Measurements from ENCODE around the gene CFAP53. TPM values are rescaled to one million over a fixed set of nuclear protein-coding genes. Genes with fewer than 3 reads are reported as not detected.
A peak's percentile ranks its signal among the peaks of the same experiment; 100 is the strongest.

Gene CFAP53
- total and polyA plus RNA-seq, 2 of the 13 experiments (the other 11 are each of a cell fraction or from before 2014, with no cell fraction given): 0.05 to 0.07 TPM

DNA sequence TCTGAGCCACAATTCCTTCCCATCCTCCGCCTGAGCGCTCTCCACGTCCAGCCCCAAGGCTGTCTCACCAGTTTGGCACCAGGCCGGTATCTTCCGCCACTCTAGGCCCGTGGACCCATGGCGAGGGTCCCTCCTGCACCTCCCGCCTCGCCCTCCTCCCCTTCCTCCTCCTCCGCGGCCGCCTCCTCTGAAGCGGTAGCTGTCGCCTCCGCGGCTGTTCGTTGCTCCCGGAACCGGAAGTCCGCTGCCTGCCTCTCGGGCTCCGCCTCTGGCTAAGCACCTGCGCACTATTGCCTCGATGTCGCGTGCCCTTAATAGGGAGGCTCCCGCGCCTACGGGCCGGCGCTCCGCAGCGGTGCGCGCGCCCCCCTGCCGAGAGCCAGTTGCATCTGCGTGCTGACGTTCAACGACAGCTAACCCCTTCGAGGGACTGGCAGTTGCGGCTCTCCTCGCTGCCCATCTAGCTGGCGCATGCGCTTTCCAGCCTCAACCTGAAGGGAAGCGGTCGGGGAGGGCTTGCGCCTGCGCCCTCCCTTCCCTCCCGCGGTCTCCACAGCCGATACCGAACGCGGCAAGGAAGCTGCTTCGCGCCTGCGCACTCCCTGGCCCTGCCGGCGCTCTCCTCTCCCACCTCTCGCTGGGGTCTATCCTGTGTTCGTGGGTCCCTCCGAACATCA, 15.1 kb upstream of the CFAP53 start, which contains the start of gene MBD1 (continued):
- TF ChIP-seq NONO (IDR thresholded peaks at IDR 0.05): no peak
- TF ChIP-seq NONO (CRISPR knock-in tag; conservative IDR thresholded peaks at IDR 0.05): peak; percentile 90
- no peak for TF ChIP-seq TRIM24 (CRISPR knock-in tag; IDR thresholded peaks at IDR 0.05)
- TF ChIP-seq PCBP1 (IDR thresholded peaks at IDR 0.05; ENCODE audit: borderline replicate concordance, low read depth, low read length): 0 out of 2 replicates have a peak, but pooled peaks have one; percentile 16
- no peak for TF ChIP-seq ATF7 (IDR thresholded peaks at IDR 0.05)
- no peak for TF ChIP-seq ATF7 (CRISPR knock-in tag; IDR thresholded peaks at IDR 0.05)
- TF ChIP-seq FOXK2 (IDR thresholded peaks at IDR 0.05): no peak
- 0 out of 2 replicates have a peak, but pooled peaks have one; percentile 20 for TF ChIP-seq ARNTL (CRISPR knock-in tag; IDR thresholded peaks at IDR 0.05)
- no peak for TF ChIP-seq CC2D1A (CRISPR knock-in tag; IDR thresholded peaks at IDR 0.05)
- TF ChIP-seq, protein P1, sequence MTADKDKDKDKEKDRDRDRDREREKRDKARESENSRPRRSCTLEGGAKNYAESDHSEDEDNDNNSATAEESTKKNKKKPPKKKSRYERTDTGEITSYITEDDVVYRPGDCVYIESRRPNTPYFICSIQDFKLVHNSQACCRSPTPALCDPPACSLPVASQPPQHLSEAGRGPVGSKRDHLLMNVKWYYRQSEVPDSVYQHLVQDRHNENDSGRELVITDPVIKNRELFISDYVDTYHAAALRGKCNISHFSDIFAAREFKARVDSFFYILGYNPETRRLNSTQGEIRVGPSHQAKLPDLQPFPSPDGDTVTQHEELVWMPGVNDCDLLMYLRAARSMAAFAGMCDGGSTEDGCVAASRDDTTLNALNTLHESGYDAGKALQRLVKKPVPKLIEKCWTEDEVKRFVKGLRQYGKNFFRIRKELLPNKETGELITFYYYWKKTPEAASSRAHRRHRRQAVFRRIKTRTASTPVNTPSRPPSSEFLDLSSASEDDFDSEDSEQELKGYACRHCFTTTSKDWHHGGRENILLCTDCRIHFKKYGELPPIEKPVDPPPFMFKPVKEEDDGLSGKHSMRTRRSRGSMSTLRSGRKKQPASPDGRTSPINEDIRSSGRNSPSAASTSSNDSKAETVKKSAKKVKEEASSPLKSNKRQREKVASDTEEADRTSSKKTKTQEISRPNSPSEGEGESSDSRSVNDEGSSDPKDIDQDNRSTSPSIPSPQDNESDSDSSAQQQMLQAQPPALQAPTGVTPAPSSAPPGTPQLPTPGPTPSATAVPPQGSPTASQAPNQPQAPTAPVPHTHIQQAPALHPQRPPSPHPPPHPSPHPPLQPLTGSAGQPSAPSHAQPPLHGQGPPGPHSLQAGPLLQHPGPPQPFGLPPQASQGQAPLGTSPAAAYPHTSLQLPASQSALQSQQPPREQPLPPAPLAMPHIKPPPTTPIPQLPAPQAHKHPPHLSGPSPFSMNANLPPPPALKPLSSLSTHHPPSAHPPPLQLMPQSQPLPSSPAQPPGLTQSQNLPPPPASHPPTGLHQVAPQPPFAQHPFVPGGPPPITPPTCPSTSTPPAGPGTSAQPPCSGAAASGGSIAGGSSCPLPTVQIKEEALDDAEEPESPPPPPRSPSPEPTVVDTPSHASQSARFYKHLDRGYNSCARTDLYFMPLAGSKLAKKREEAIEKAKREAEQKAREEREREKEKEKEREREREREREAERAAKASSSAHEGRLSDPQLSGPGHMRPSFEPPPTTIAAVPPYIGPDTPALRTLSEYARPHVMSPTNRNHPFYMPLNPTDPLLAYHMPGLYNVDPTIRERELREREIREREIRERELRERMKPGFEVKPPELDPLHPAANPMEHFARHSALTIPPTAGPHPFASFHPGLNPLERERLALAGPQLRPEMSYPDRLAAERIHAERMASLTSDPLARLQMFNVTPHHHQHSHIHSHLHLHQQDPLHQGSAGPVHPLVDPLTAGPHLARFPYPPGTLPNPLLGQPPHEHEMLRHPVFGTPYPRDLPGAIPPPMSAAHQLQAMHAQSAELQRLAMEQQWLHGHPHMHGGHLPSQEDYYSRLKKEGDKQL (CRISPR knock-in tag; IDR thresholded peaks at IDR 0.05; ENCODE audit: low read depth): no peak
- TF ChIP-seq SNAPC2 (CRISPR knock-in tag; IDR thresholded peaks at IDR 0.05): peak; percentile 46; the same call in 1 of the 2 replicates
- peak; percentile 95 for TF ChIP-seq RNF2 (conservative IDR thresholded peaks at IDR 0.05; ENCODE audit: low read depth)
- TF ChIP-seq ZNF644 (CRISPR knock-in tag; IDR thresholded peaks at IDR 0.05; ENCODE audit: low read depth): no peak
- peak; percentile 53; the same call in 1 of the 2 replicates for TF ChIP-seq ZSCAN9 (CRISPR knock-in tag; IDR thresholded peaks at IDR 0.05; ENCODE audit: borderline replicate concordance)
- peak; percentile 79 for TF ChIP-seq IKZF4 (CRISPR knock-in tag; IDR thresholded peaks at IDR 0.05; ENCODE audit: borderline replicate concordance, low read depth, not compliant biosample characterization)
- peak; percentile 54; the same call in 1 of the 2 replicates for TF ChIP-seq GATA4 (IDR thresholded peaks at IDR 0.05; ENCODE audit: borderline replicate concordance, low read depth)
- TF ChIP-seq KLF15 (CRISPR knock-in tag; IDR thresholded peaks at IDR 0.05; ENCODE audit: borderline replicate concordance): 0 out of 2 replicates have a peak, but pooled peaks have one; percentile 41
- TF ChIP-seq ZNF235 (CRISPR knock-in tag; IDR thresholded peaks at IDR 0.05; ENCODE audit: borderline replicate concordance): no peak; the same call in 1 of the 2 replicates
- TF ChIP-seq ZNF720 (CRISPR knock-in tag; IDR thresholded peaks at IDR 0.05): 0 out of 2 replicates have a peak, but pooled peaks have one; percentile 10
- peak; percentile 56; the same call in 1 of the 2 replicates for TF ChIP-seq MED13 (CRISPR knock-in tag; IDR thresholded peaks at IDR 0.05)
- TF ChIP-seq, protein P2, sequence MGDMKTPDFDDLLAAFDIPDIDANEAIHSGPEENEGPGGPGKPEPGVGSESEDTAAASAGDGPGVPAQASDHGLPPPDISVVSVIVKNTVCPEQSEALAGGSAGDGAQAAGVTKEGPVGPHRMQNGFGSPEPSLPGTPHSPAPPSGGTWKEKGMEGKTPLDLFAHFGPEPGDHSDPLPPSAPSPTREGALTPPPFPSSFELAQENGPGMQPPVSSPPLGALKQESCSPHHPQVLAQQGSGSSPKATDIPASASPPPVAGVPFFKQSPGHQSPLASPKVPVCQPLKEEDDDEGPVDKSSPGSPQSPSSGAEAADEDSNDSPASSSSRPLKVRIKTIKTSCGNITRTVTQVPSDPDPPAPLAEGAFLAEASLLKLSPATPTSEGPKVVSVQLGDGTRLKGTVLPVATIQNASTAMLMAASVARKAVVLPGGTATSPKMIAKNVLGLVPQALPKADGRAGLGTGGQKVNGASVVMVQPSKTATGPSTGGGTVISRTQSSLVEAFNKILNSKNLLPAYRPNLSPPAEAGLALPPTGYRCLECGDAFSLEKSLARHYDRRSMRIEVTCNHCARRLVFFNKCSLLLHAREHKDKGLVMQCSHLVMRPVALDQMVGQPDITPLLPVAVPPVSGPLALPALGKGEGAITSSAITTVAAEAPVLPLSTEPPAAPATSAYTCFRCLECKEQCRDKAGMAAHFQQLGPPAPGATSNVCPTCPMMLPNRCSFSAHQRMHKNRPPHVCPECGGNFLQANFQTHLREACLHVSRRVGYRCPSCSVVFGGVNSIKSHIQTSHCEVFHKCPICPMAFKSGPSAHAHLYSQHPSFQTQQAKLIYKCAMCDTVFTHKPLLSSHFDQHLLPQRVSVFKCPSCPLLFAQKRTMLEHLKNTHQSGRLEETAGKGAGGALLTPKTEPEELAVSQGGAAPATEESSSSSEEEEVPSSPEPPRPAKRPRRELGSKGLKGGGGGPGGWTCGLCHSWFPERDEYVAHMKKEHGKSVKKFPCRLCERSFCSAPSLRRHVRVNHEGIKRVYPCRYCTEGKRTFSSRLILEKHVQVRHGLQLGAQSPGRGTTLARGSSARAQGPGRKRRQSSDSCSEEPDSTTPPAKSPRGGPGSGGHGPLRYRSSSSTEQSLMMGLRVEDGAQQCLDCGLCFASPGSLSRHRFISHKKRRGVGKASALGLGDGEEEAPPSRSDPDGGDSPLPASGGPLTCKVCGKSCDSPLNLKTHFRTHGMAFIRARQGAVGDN (CRISPR knock-in tag; IDR thresholded peaks at IDR 0.05): peak; percentile 98
- TF ChIP-seq FOXJ3 (CRISPR knock-in tag; IDR thresholded peaks at IDR 0.05; ENCODE audit: borderline replicate concordance): no peak
